Metanephros (tissue), 2 donors: ENCODE data around the gene SPRR2D. TPM values are rescaled to one million over a fixed set of nuclear protein-coding genes. Genes with fewer than 3 reads are reported as not detected.

Experiments used
- small RNA-seq: library from RNA; depleted of rRNA; stranded (forward); fragments of <200 nt; gene quantifications from one replicate; pipeline ENCODE3, GENCODE V24; 2014; ENCODE audit warnings: low replicate concordance
- total RNA-seq: library from RNA; depleted of rRNA; stranded (reverse); fragments of >200 nt; gene quantifications from one replicate; pipeline ENCODE4 v1.2.3, GENCODE V29; 2014

The SPRR2D gene
- total RNA-seq = not detected

DNA sequence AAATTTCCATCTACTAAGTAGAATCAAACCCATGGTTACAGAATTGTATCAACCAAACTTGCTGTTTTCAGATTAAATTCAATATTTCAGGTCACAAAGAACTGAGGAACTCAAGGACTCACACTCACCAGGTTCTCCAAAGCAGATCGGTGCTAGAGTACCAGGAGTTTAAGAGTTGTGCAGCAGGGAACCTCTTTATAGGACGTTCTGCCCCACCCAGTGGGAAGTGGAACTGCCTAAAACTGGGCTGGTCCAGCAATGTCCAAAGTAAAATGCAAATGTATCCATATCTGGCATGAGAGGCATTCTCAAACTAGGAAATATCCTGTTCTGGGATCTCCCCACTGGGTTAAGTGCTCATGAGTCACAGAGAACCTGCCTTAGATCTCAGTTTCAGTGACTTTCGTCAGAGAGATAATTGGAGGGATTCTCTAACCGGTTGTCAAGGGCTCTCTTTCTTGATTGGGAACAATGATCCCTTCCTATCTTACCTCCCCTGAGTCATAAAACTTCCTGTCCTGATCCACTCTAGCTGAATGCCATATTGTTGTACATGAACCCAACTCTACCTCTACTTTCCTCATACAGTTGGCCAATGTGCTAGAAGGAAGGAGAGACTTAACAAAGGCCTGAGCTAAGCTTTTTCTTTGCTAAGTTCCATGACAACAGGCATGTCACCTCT, at the start of gene SPRR2D:
Gene SPRR2D (minus strand): TSS at position 171 of the 682 bp plus-strand sequence. CDS start 774 bp downstream, outside the sequence.

GRCh38 chr1:153071511-153071910, 30.6 kb upstream of the SPRR2D start, which contains the start of gene SPRR2B:
TSS of gene SPRR2B (minus strand) at chr1:153071611. CDS start at chr1:153070839, 772 bp downstream.

GRCh38 chr1:153057375-153057774, 16.5 kb upstream of the SPRR2D start, which contains the start of gene SPRR2A:
TSS of gene SPRR2A (minus strand) at chr1:153057512. CDS start at chr1:153056735, 777 bp downstream.

GRCh38 chr1:153030895-153031294, 10.0 kb downstream of the SPRR2D start, which contains the start of gene SPRR1B:
TSS of gene SPRR1B (plus strand) at chr1:153031203. CDS start at chr1:153032346, 1,143 bp downstream.

DNA sequence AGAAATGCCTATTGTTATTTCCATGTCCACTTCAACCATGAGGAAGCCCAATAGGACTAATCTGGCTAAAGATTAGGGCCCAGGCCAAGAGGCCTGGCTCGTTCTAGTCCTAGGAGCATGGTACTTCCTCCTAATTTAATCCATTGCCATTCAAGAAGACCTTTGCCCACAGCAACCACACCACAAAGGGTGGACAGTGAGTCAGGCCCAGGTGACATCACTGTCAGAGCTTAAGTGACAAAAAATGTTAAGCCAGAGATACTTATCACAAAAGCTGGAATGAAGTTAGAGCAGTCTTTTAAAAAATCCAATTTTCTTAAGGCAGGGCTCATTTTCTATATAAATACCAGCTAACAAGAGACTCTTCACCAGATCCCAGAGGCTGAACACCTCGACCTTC, 39.5 kb downstream of the SPRR2D start, which contains the start of gene SPRR3:
Gene SPRR3 (plus strand): TSS at position 368 of the 400 bp plus-strand sequence. CDS start 1,272 bp downstream, outside the sequence.

Small RNA genes lying within 50 kb of the gene (small RNA-seq; reads per million reads assigned to genes)
- gene AL356867.1 = not detected
- gene RF00322 = not detected

Other genes with a start within 250 kb of the SPRR2D start
- not detected for gene LCE1D, start 244.4 kb downstream of the SPRR2D start, total RNA-seq
- not detected for gene LCE1C, start 234.5 kb downstream of the SPRR2D start, total RNA-seq
- not detected for gene LCE1B, start 229.1 kb downstream of the SPRR2D start, total RNA-seq
- gene LCE1A, start 213.6 kb downstream of the SPRR2D start, total RNA-seq = not detected
- not detected for gene LCE6A, start 198.3 kb downstream of the SPRR2D start, total RNA-seq
- not detected for gene LCE7A, start 181.1 kb downstream of the SPRR2D start, total RNA-seq
- gene SMCP, start 162.8 kb downstream of the SPRR2D start, total RNA-seq = not detected
- 0.35 TPM for gene IVL, start 132.6 kb downstream of the SPRR2D start, total RNA-seq
- not detected for gene SPRR5, start 93.9 kb downstream of the SPRR2D start, total RNA-seq
- gene SPRR4, start 70.5 kb downstream of the SPRR2D start, total RNA-seq = not detected
- gene SPRR1A, start 57.0 kb downstream of the SPRR2D start, total RNA-seq = not detected
- 0.58 TPM for gene SPRR3, start 39.4 kb downstream of the SPRR2D start, total RNA-seq
- not detected for gene SPRR1B, start 9.9 kb downstream of the SPRR2D start, total RNA-seq
- gene SPRR2A, start 16.4 kb upstream of the SPRR2D start, total RNA-seq = not detected
- gene SPRR2B, start 30.5 kb upstream of the SPRR2D start, total RNA-seq = not detected
- gene SPRR2E, start 53.4 kb upstream of the SPRR2D start, total RNA-seq = not detected
- gene SPRR2F, start 72.4 kb upstream of the SPRR2D start, total RNA-seq = not detected
- not detected for gene SPRR2G, start 109.8 kb upstream of the SPRR2D start, total RNA-seq
- not detected for gene LELP1, start 162.3 kb upstream of the SPRR2D start, total RNA-seq
- not detected for gene PRR9, start 176.5 kb upstream of the SPRR2D start, total RNA-seq
- not detected for gene LORICRIN, start 218.6 kb upstream of the SPRR2D start, total RNA-seq